Hematopoietic multipotent progenitor cell (in vitro differentiated cells): ENCODE measurements around the gene PTPRD. TPM values are rescaled to one million over a fixed set of nuclear protein-coding genes. Genes with fewer than 3 reads are reported as not detected.

Source experiments
- DNase-seq, 3 donors: peaks; one replicate each; pipeline ENCODE4 v3.0.0-alpha.2; 2011 to 2015; ENCODE audit warnings: low read depth in 2 of 3, low spot score in 2 of 3
- total RNA-seq: library from RNA; depleted of rRNA; stranded (reverse); fragments of >200 nt; gene quantifications from one replicate; pipeline ENCODE4 v1.2.3, GENCODE V29; 2012

The PTPRD gene
- total RNA-seq, 1 donor = 16.2 TPM

- DNase-seq = no peak
Measured at GRCh38 chr9:10208691-10209069, 404.1 kb downstream of the PTPRD start.

GRCh38 chr9:10204276-10204675, 408.5 kb downstream of the PTPRD start:
- DNase-seq = no peak

GRCh38 chr9:10173561-10173960, 439.2 kb downstream of the PTPRD start:
- no peak for DNase-seq

DNA sequence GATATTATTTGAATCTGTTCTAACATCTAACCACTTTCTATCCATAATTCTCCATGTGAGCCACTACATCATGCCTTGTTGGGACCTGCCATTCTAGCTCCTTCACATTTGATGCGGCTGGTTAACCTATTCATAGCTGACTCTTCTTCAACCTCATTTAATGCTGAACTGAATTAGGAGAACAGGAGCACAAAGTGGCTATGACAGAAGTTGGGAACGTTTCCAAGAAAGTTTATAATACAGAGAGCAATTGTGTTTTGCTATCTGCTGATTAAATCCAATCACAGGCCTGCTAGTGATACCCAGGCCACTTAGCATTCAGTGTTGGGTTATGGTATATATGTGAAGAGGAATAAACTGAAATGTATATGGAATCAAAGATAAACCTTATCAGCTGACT, 440.3 kb downstream of the PTPRD start:
- DNase-seq = no peak

GRCh38 chr9:10168241-10168640, 444.6 kb downstream of the PTPRD start:
- no peak for DNase-seq

DNA sequence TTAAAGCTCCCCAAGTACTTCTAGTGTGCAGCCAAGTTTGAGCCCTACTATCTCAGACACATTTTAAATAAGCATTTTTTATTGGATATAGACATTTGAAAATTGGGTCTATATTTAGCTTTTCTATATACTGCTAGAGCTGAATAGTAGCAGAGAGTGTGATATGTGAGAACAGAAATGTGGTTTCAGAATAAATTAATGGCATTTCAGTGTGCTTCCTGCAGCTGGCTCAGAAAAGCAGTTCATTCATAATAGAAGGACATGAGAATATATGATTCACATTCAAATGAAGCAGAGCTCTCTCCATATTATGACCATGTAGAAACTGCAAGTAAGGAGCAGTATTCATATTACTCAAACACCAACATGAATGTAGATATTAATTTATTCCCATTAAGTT, 464.0 kb downstream of the PTPRD start:
- DNase-seq = no peak

DNA sequence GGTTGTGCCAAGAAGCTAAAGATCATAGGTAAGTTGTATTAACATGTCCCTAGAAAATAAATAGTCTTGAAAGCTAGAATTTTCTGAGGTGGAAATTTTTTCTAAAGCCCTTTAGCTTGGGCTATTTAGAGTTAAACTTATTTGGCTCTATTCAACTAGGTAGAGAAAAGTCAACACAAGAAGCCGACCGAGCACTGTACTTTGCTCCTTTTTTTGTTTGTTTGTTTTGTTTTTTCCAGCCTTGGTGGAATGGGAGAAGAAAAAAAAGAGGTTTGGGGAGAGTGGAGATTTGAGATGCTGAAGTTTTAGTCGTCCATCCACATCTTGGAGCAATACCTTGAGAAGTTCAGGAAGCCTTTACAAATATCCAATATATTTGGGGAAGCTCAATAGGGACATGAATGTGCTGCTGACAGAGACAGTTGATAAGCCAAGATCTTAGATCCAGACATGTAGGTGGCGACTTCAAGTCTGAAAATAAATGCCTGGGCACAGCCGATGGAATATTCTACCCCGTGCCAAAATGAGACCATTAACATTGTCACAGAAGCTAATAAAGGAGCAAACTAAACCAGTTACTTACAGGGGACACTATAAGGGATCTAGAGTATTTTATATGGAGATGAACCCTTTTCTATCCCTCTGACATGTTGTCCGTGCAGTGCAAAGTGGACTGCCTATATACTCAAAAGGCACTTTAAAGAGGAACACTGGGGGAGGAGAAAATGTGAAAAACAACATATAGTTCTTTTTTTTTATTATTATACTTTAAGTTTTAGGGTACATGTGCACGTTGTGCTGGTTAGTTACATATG, 466.1 kb downstream of the PTPRD start:
- DNase-seq = no peak

GRCh38 chr9:10144355-10144754, 468.4 kb downstream of the PTPRD start:
- DNase-seq = no peak

DNA sequence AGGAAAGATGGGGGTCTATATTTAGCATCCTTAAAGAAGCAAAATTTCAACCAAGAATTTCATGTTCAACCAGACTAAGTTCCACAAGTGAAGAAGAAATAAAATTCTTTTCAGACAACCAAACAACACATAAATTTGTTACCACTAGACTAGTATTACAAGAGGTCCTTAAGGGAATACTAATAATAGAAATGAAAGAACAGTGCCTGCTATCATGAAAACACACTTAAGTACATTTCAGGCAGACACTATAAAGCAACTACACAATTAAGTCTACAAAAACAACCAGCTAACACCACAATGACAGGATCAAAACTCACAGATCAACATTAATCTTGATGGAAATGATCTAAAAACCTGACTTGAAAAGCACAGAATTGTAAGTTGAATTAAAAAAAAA, 477.2 kb downstream of the PTPRD start:
- DNase-seq = no peak

- no peak for DNase-seq
Measured at GRCh38 chr9:10134266-10134665, 478.5 kb downstream of the PTPRD start.

- DNase-seq = no peak
Measured at GRCh38 chr9:10130061-10130675, 482.6 kb downstream of the PTPRD start.

DNA sequence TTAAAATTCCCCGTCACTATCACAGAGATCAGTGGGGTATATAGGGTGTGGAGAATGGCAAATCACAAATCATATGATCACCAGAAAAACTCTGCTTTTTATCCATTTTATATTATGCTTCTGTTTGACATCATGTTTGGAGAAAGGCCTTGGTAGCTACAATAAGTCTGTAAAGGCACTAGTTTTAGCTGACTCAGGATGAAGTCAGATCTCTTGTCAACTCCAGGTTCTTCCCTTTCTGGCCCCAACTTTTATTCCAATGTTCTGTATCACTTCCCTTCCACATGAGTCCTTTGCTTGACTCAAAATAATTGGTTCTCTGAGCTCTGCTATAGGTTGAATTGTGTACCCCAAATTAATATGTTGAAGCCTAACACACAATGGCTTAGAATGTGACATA, 484.9 kb downstream of the PTPRD start:
- DNase-seq = no peak

- DNase-seq = no peak
Measured at GRCh38 chr9:10112798-10113197, 500.0 kb downstream of the PTPRD start.

DNA sequence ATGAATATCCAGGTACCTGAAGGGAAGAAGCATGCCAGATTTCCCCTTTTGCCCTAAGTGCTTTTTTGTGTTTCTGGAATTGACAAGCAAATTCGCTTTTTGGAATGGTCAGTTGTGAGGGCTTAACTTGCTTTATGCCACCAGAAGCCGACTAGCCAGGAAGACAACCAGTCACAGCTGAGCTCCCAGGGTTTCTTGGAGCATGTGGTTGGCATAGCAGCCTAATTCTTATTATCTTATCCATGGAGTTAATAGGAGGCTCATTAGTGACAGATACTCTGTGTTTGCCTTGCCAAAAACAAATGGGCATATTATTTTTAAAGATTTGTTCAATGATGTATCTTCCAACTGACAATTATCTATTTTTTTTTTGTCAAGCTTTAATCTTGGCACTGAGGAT, 500.7 kb downstream of the PTPRD start:
- no peak for DNase-seq

DNA sequence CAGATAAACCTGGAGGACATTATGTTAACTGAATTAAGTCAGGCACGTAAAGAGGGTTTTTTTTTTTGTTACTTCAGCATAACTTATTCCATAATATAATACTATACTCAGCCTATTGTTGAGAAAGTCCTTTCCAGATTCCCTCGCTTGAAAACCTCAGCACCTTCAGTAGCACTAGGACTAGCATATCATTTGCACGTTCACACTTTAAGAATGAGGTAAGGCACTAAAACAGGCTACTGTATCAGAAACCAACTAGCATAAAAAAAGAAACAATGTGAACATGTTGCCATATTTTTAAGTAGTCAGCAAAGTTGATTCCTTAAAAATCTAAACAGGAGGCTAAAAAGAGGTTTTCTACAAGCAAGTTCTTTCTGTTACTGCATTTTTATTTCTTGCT, 504.0 kb downstream of the PTPRD start:
- no peak for DNase-seq

- no peak for DNase-seq
Measured at GRCh38 chr9:10104774-10105173, 508.0 kb downstream of the PTPRD start.

DNA sequence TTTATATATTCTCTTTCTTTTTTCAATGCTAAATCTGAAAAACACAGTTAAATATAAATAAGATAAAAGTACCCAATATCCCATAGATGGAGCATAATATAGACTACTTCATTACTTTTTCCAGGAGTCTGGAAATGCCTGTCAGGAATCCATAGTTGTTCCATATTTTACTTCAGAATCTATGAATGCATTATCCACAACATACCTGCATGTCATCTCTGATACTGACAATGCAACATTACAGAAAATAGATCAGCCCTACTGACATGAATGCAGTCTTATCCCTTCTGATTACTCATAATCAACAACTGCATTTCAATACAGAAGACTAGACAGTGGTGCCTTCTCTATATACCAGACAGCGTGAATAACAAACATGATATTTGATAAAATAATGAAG, 517.6 kb downstream of the PTPRD start:
- DNase-seq = no peak

- no peak for DNase-seq
Measured at GRCh38 chr9:10094563-10094962, 518.2 kb downstream of the PTPRD start.

DNA sequence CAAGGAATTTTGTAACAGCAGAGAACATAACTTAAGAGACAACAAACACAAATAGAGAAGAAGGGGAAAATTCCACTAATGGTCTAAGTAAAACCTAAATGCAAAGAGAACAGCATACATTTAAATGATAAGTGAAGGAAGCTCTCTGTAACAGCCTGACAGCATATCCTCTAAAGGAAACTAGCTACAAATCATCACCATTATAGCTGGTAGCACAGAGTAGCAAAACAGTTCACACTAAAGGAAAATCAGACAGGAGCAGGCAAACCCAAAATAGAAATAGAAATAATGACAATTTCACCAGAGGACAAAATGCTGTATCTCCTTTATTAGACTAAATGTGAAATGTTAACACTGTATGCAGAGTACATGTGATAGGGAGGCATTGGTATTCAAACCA, 532.8 kb downstream of the PTPRD start:
- no peak for DNase-seq

- no peak for DNase-seq
Measured at GRCh38 chr9:10079284-10079964, 533.4 kb downstream of the PTPRD start.

- DNase-seq = no peak
Measured at GRCh38 chr9:10071579-10071978, 541.2 kb downstream of the PTPRD start.
